Central memory CD8-positive, alpha-beta T cell (primary cell): ENCODE data around the gene AEBP1.

Experiments used
- ATAC-seq: fragments of 150-1000 bp; cut with Tn5 transposase; replicated peaks from 2 replicates; pipeline ENCODE4 v1.10.0; 2022; ENCODE audit warnings: mild to moderate bottlenecking, moderate FRiP score, moderate number of reproducible peaks; ENCODE audit not compliant: poor library complexity, severe bottlenecking; ENCODE audit errors: extremely low read depth
- DNase-seq, 2 donors: peaks; one replicate each; pipeline ENCODE4 v3.0.0; 2021; ENCODE audit warnings: low spot score in 2 of 2
- H3K27ac Mint-ChIP-seq: one replicate; pipeline ENCODE4 v1.8.0; 2022; ENCODE audit warnings: low read depth, mild to moderate bottlenecking, moderate library complexity, mixed read lengths
- H3K27me3 Mint-ChIP-seq: one replicate; pipeline ENCODE4 v1.8.0; 2022; ENCODE audit warnings: mixed read lengths
- H3K36me3 Mint-ChIP-seq: one replicate; pipeline ENCODE4 v1.8.0; 2022; ENCODE audit warnings: mild to moderate bottlenecking, moderate library complexity, mixed read lengths; ENCODE audit not compliant: insufficient read depth
- H3K4me1 Mint-ChIP-seq: one replicate; pipeline ENCODE4 v1.8.0; 2022; ENCODE audit warnings: mixed read lengths
- H3K4me3 Mint-ChIP-seq: one replicate; pipeline ENCODE4 v1.8.0; 2022; ENCODE audit warnings: mild to moderate bottlenecking, moderate library complexity, mixed read lengths
- H3K9me3 Mint-ChIP-seq: one replicate; pipeline ENCODE4 v1.8.0; 2022; ENCODE audit warnings: mixed read lengths

AEBP1 gene

DNA sequence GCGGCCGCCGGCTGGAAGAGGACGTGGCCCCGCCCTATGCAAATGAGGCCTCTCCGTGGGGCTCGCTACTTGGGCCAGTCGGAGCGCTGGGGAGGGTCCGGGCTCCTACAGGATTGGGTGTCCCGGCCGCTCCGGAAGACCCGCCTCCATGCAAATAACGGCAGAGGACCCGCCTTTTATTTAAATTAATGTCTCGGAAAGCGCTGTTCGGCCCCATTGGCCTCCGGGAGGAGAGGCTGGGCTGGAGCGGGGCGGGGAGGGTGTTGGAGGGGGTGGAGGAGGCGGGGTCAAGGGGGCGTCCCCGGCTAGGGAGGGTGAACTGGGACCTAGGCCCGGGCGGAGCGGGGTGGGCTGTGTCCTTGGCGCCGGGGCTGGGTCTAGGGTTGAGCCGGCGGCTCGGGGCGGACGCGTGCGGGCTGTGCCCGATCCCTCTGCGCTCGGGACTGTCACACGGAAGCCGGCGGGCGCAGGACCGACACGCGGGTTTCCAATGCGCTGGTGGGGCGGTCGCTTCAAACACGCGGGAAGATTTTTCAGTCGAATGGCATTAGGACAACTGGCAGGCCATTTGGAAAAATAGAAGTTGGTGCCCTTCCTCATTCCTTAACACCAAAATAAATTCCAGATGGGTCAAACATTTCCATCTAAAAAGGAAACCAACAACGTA lies 21.5 kb upstream of the AEBP1 start:
- Mint-ChIP-seq H3K27ac (peak overlapping the region; percentile 89), H3K9me3 (no peaks in the 10 kb centered on the region), H3K27me3 (no peaks in the 10 kb centered on the region), H3K36me3 (peaks cover 15% of the 10 kb centered on the region), H3K4me3 (peak overlapping the region; percentile 84), H3K4me1 (peaks cover 35% of the 10 kb centered on the region)
- DNase-seq (peak; percentile 90 to 96), ATAC-seq (peak; percentile 93)

DNA sequence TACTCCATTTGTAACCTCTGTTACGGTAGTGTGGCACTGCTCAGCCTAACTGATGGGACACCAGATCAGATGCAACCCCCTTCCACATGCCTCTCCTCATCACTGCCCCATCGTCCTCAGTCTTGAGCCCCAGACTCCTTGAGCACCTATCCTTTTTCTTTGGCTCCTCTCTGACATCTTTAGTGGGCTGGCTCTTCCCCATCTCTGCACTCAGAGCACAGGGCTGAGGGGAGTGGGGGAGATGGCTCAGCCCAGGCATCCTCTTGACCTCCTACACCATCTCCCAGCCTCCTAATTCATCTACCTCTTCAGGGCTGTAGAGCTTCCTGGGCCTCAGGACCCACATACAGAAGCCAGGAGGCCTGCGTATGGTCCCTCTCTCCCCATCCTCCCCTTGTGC lies 20.3 kb upstream of the AEBP1 start:
- Mint-ChIP-seq H3K4me3 (peak overlapping the region; percentile 84), H3K27me3 (no peaks in the 10 kb centered on the region)

DNA sequence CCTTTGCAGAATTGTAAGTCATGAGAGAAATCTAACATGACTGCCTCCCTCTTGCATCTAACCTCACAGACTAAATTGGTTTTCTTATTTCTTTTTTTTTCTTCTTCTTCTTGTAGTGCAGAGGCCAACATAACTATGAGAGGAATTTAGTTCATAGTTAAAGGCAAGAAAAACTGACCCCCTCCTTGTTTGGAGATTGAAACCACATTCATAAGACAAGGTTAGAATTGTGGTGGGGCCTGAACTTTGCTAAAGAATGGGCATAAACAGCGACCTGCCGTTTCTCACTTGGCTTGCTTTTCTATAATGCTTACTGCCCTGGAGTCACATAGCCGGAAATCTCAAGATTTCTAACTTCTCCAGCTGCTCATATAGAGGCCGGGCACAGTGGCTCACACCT lies 19.4 kb upstream of the AEBP1 start:
- Mint-ChIP-seq H3K27me3 (no peaks in the 10 kb centered on the region), H3K4me3 (no peak overlapping the region)

More for the DNA sequence above, 20.3 kb upstream of the AEBP1 start:
- ATAC-seq (no peak), DNase-seq (no peak)
- Mint-ChIP-seq H3K36me3 (peaks cover 10% of the 10 kb centered on the region), H3K9me3 (no peaks in the 10 kb centered on the region), H3K27ac (peak overlapping the region; percentile 50), H3K4me1 (peaks cover 24% of the 10 kb centered on the region)

DNA sequence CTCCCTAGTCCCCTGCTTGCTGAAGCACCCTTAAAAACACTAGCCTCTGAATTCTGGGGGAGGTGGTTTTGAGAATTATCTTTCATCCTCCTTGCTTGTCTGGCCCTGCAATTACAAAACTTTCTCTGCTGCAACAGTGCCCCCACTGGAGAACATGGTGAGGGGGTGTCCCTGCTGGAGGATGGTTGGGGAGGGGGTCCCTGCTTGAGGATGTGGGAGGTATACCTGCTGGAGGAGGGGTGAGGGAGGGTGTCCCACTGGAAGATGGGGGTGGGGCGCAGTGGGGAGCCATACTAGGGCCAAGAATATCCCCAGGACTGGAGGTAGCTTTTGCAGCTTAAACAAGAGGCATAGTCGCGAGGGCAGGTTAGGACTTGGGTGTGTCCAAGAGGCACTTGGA lies 18.6 kb upstream of the AEBP1 start:
- ATAC-seq (no peak), DNase-seq (no peak)
- Mint-ChIP-seq H3K36me3 (peaks cover 6% of the 10 kb centered on the region), H3K4me3 (no peak overlapping the region), H3K9me3 (no peaks in the 10 kb centered on the region), H3K4me1 (peaks cover 23% of the 10 kb centered on the region), H3K27me3 (peaks cover 2% of the 10 kb centered on the region), H3K27ac (no peak overlapping the region)

More for the DNA sequence above, 19.4 kb upstream of the AEBP1 start:
- H3K27ac Mint-ChIP-seq = no peak overlapping the region
- ATAC-seq (no peak), DNase-seq (no peak)
- H3K36me3 Mint-ChIP-seq = peaks cover 10% of the 10 kb centered on the region
- peaks cover 24% of the 10 kb centered on the region for H3K4me1 Mint-ChIP-seq
- no peaks in the 10 kb centered on the region for H3K9me3 Mint-ChIP-seq

DNA sequence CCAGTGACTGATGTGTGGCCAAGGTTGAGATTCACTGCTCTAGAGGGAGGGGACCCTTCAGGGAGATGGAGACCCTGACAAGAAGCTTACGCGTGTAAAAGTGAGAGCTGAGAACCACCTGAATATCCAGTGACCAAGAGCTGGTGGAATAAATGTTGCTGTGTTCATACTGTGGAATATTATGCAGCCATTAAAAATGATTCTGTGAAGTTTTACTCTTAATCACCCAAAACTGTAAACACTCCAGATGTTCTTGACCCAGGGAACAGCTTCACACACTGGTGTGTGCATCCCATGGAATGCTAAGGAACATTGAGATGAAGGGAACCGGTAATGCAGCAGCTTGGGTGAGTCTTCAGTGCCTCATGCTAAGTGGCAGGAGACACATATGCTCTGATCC lies 17.5 kb upstream of the AEBP1 start:
- H3K4me1 Mint-ChIP-seq = peaks cover 12% of the 10 kb centered on the region
- peaks cover 2% of the 10 kb centered on the region for H3K36me3 Mint-ChIP-seq
- no peak overlapping the region for H3K27ac Mint-ChIP-seq
- H3K4me3 Mint-ChIP-seq = no peak overlapping the region
- no peak for DNase-seq
- ATAC-seq = no peak
- H3K9me3 Mint-ChIP-seq = no peaks in the 10 kb centered on the region
- peaks cover 10% of the 10 kb centered on the region for H3K27me3 Mint-ChIP-seq

DNA sequence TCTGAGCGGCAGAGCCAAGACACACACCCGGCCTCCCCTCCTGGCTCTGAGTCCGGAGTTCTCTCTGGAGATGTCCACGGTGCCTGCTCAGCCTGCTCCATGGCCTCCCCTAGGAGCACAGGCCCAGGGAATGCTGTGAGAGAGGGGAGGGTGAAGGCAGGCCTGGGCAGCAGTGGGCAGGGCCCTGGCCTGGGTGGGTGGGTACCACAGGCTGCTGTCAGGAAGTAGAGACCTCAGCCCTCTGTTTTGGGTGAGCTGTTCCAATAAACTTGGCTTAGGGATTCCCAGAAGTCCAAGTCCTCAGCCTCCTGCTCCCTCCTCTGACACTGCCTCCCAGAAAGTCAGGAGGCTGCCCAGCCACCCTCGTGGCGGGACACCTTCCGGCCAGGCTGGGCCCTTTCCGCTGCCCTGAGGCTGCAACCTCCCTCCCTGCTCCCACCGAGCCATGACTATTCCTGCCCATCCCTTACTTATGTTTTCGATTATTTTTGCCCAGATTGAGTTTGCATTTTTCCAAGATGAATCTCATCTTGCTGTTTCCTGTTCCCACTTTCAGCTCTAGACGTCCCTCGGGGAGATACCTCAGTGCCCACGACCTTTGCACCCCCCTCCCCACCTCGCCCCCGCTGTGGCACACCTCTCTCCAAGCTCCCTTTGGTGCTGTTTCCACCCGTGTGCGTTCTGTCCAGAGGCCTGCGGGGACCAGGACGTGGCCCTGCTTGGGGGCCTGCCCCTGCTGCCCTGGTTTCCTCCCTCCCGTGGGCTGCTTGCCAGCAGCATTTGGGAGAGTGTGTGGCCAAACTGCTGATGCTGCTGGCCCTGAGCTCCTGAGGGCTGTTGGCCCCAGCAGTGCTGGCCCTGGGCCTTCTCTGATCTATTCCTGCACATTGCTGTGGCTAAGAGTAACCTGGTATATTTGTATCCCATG lies 16.0 kb upstream of the AEBP1 start:
- Mint-ChIP-seq H3K4me1 (peaks cover 6% of the 10 kb centered on the region), H3K36me3 (no peaks in the 10 kb centered on the region), H3K27ac (no peak overlapping the region), H3K27me3 (peaks cover 10% of the 10 kb centered on the region), H3K4me3 (no peak overlapping the region), H3K9me3 (no peaks in the 10 kb centered on the region)
- ATAC-seq (no peak), DNase-seq (no peak)

DNA sequence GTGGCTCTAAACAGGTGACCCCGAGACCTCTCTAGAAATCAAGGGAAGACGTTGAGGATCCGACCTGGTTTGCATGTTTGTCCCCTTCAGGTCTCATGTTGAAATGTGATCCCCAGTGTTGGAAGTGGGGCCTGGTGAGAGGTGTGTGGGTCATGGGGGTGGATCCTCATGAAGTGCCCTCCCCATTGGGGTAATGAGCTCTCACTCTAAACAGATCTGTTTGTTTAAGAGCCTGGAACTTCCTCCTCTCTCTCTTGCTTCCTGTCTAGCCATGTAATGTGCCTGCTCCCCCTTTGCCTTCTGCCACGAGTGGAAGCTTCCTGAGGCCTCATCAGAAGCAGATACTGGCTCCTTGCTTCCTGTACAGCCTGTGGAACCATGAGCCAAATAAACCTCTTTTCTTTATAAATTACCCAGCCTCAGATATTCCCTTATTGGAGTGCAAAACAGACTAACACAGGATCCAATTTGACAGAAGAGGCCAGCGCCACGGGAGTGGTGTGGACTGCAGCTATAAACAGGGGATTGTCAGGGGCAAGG lies 11.0 kb upstream of the AEBP1 start:
- DNase-seq (no peak), ATAC-seq (no peak)
- Mint-ChIP-seq H3K4me3 (no peak overlapping the region), H3K4me1 (no peaks in the 10 kb centered on the region), H3K36me3 (no peaks in the 10 kb centered on the region), H3K27me3 (peaks cover 10% of the 10 kb centered on the region), H3K9me3 (no peaks in the 10 kb centered on the region), H3K27ac (no peak overlapping the region)

DNA sequence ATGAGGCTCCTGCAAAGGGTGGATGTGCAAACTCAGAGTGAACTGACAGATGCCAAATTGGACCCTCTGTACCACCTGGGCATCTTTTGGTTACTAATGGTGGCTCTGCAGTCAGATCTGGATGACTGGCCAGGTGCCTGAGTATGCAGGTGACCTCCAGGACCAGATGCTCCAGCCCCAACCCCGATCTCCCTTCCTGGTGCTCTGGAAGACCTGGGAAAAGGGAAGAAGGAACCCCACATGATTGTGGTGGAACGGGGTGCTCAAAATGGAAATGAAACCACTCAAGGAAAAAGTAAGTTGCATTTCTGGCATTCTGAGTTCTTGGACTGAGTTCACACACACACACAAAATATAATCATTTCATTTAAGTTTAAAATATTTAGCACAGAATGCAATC lies 9.8 kb upstream of the AEBP1 start:
- Mint-ChIP-seq H3K36me3 (no peaks in the 10 kb centered on the region), H3K27ac (peak overlapping the region; percentile 30), H3K9me3 (no peaks in the 10 kb centered on the region), H3K4me1 (no peaks in the 10 kb centered on the region), H3K4me3 (no peak overlapping the region), H3K27me3 (peaks cover 10% of the 10 kb centered on the region)
- ATAC-seq = no peak
- no peak for DNase-seq

DNA sequence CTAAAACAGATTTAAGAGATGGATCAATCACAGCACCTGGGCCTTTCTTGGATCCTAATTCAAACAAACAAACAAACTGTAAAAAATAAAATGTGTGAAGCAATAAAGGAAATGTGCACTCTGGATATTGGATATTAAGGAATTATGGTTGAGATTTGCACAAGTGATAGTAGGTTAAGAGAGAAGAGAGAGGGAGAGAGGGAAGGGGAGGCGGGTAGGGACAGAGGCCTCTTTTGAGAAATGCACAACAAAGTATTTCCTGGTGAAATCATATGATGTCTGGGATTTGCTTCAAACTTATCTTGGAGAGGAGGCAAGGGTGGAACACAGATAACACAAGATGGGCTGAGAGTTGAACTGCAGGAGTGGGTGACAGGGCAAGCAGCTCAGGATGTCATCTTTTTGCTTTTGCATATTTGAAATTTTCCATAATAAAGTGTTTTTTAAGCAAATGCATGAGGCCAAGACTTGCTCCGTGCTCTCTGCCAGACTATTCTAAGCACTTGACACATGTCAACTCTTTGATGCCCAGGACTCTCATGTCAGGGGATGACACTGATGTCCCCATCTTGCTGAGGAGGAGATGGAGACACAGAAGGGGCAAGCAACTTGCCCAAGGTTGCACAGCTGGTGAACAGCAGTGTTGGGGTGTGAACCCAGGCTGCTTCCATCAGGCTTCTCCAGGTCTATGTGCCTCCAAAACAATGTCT lies 9.1 kb upstream of the AEBP1 start:
- Mint-ChIP-seq H3K36me3 (no peaks in the 10 kb centered on the region), H3K4me3 (no peak overlapping the region), H3K27me3 (peaks cover 10% of the 10 kb centered on the region), H3K9me3 (no peaks in the 10 kb centered on the region), H3K27ac (no peak overlapping the region), H3K4me1 (no peaks in the 10 kb centered on the region)
- no peak for DNase-seq
- no peak for ATAC-seq

DNA sequence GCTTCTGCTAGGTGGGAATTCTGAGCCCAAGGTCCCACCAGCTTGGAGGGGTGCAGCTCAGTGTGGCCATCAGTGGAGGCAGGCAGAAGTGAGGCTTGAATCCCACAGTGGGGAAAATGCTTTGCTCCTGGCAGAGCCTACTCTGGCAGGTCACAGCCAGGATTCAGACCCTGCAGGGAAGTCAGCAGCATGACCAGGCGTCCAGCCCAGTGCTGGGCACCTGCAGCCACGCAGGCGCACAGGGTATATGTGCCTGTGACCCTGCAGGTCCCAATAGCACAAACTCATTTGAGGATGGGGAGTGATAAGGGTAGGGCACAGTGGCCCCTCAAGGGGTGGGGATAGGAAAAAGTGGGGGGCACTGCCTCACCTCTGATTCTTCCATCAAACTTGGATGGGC lies 8.4 kb upstream of the AEBP1 start:
- no peak overlapping the region for H3K4me3 Mint-ChIP-seq
- no peaks in the 10 kb centered on the region for H3K9me3 Mint-ChIP-seq
- H3K27me3 Mint-ChIP-seq = peaks cover 5% of the 10 kb centered on the region
- no peak overlapping the region for H3K27ac Mint-ChIP-seq
- DNase-seq (no peak), ATAC-seq (no peak)
- no peaks in the 10 kb centered on the region for H3K36me3 Mint-ChIP-seq
- H3K4me1 Mint-ChIP-seq = no peaks in the 10 kb centered on the region

DNA sequence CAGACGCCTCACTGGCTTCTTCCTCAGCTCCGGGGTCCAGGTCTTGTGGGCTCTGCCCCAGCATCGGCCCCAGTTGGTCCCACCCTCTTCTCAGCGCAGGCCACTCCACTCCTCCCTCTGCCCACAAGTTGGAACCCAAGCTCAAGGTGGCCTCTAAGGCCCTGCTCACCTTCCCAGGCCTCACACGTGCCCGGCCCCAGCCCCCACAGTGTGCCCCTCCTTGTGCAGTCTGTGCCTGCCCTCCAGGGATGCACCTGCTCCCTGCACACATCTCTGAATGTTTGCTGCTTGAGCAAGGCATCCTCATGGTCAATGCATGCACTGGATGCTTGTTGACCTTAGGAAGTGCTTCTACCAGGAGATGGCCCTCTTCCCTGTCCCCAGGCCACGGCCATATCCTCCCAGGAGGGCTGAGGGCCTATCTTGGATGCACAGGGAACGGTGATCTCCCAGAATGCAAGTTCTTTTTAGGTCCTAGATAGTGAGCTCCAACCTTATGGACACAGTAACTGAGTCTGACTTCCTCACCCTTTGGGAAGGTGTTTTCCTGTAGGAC lies 7.7 kb upstream of the AEBP1 start:
- Mint-ChIP-seq H3K4me3 (no peak overlapping the region), H3K9me3 (no peaks in the 10 kb centered on the region), H3K27me3 (no peaks in the 10 kb centered on the region), H3K4me1 (no peaks in the 10 kb centered on the region), H3K36me3 (no peaks in the 10 kb centered on the region), H3K27ac (no peak overlapping the region)
- no peak for DNase-seq
- no peak for ATAC-seq
